Stimulated activated CD8-positive, alpha-beta memory T cell treated with anti-CD3 and anti-CD28 coated beads, Interleukin-4, amount 100 ng/mL, for 48 hours (primary cell): ENCODE results near the gene MADCAM1.

Source experiments
- DNase-seq: peaks from one replicate; pipeline ENCODE4 v3.0.0-alpha.2; 2020

The MADCAM1 gene

GRCh38 chr19:533364-534058 lies 37.2 kb downstream of the MADCAM1 start:
- DNase-seq: no peak

GRCh38 chr19:534088-534487 lies 37.8 kb downstream of the MADCAM1 start:
- no peak for DNase-seq

GRCh38 chr19:535017-535835 lies 38.9 kb downstream of the MADCAM1 start:
- no peak for DNase-seq

GRCh38 chr19:536031-536880 lies 40.0 kb downstream of the MADCAM1 start:
- no peak for DNase-seq

GRCh38 chr19:536881-537404 lies 40.7 kb downstream of the MADCAM1 start:
- no peak for DNase-seq

GRCh38 chr19:538641-539428 lies 42.5 kb downstream of the MADCAM1 start:
- no peak for DNase-seq

- DNase-seq: no peak
Observed at GRCh38 chr19:539429-540030, 43.2 kb downstream of the MADCAM1 start.

GRCh38 chr19:540867-541637 lies 44.8 kb downstream of the MADCAM1 start:
- DNase-seq: no peak

- no peak for DNase-seq
Observed at GRCh38 chr19:541699-542098, 45.4 kb downstream of the MADCAM1 start.

- DNase-seq: no peak
Observed at GRCh38 chr19:542173-542866, 46.0 kb downstream of the MADCAM1 start.

- peak; percentile 82 for DNase-seq
Observed at GRCh38 chr19:543910-544608, 47.8 kb downstream of the MADCAM1 start, which contains the start of gene GZMM. TSS of gene GZMM (plus strand) at chr19:544053. CDS start at chr19:544072, 19 bp downstream.

- no peak for DNase-seq
Observed at GRCh38 chr19:547117-547516, 50.8 kb downstream of the MADCAM1 start.

GRCh38 chr19:547836-548720 lies 51.8 kb downstream of the MADCAM1 start:
- no peak for DNase-seq

GRCh38 chr19:548886-549830 lies 52.9 kb downstream of the MADCAM1 start:
- DNase-seq: no peak

GRCh38 chr19:554817-555216 lies 58.5 kb downstream of the MADCAM1 start:
- DNase-seq: no peak
